ENCODE data around the gene MSGN1.

The MSGN1 gene

GRCh38 chr2:17864676-17865075 lies 48.4 kb downstream of the MSGN1 start:
- H3K4me3 ChIP-seq (ENCODE audit: low read length), result no peak overlapping the region
- no peak for TF ChIP-seq CTCF (conservative IDR thresholded peaks at IDR 0.05; ENCODE audit: low read length)
- no peak for DNase-seq (ENCODE audit: low read depth)

GRCh38 chr2:17867133-17867532 lies 50.9 kb downstream of the MSGN1 start:
- no peak for DNase-seq (ENCODE audit: low read depth)
- no peak overlapping the region for H3K4me3 ChIP-seq (ENCODE audit: low read length)
- no peak for TF ChIP-seq CTCF (conservative IDR thresholded peaks at IDR 0.05; ENCODE audit: low read length)

All from AG10803 (cell line).